Activated CD4-positive, alpha-beta memory T cell treated with anti-CD3 and anti-CD28 coated beads, Interleukin-2, amount 10 ng/mL, durations not matched to agents 7 days and 5 days (primary cell): ENCODE measurements around the gene FREM3. TPM values are rescaled to one million over a fixed set of nuclear protein-coding genes. Genes with fewer than 3 reads are reported as not detected.
A peak's percentile ranks its signal among the peaks of the same experiment; 100 is the strongest.

Source experiments
- CTCF ChIA-PET: fragments of 350-600 bp; sonication (Branson Sonifier 250); formaldehyde crosslinking; loops from one replicate; lab custom pipeline; 2021; ENCODE audit warnings: antibody characterized with exemption, inconsistent platforms; lab: Charles Lee
- POLR2A ChIA-PET: fragments of 350-600 bp; sonication (Branson Sonifier 250); formaldehyde crosslinking; loops from one replicate; lab custom pipeline; 2021; ENCODE audit warnings: antibody characterized with exemption; lab: Charles Lee
- DNase-seq: peaks from one replicate; pipeline ENCODE4 v3.0.0-alpha.2; 2020
- H3K27ac Mint-ChIP-seq: one replicate; pipeline ENCODE4 v1.8.0; 2021; ENCODE audit warnings: mild to moderate bottlenecking, mixed read lengths
- H3K27me3 Mint-ChIP-seq: one replicate; pipeline ENCODE4 v1.8.0; 2021; ENCODE audit warnings: mixed read lengths
- H3K36me3 Mint-ChIP-seq: one replicate; pipeline ENCODE4 v1.8.0; 2021; ENCODE audit warnings: low read depth, mixed read lengths
- H3K4me1 Mint-ChIP-seq: one replicate; pipeline ENCODE4 v1.8.0; 2021; ENCODE audit warnings: mixed read lengths
- H3K4me3 Mint-ChIP-seq: one replicate; pipeline ENCODE4 v1.8.0; 2021; ENCODE audit warnings: mild to moderate bottlenecking, mixed read lengths
- H3K9me3 Mint-ChIP-seq: one replicate; pipeline ENCODE4 v1.8.0; 2021; ENCODE audit warnings: mixed read lengths
- total RNA-seq, 2 experiments: library from RNA; stranded (reverse); gene quantifications; one replicate each; pipeline ENCODE4 v1.2.3, GENCODE V29; 2021

The FREM3 gene
- total RNA-seq, 2 experiments from 2014 or later: not detected

GRCh38 chr4:143643399-143643798 is 57.1 kb downstream of the FREM3 start:
- Mint-ChIP-seq H3K27ac (no peak overlapping the region), H3K9me3 (peaks cover 10% of the 10 kb centered on the region), H3K27me3 (no peaks in the 10 kb centered on the region), H3K4me3 (no peak overlapping the region), H3K36me3 (no peaks in the 10 kb centered on the region), H3K4me1 (no peaks in the 10 kb centered on the region)
- ChIA-PET CTCF (no interaction called here), POLR2A (no interaction called here)
- DNase-seq: no peak

- ChIA-PET CTCF (no interaction called here), POLR2A (no interaction called here)
- Mint-ChIP-seq H3K4me1 (no peaks in the 10 kb centered on the region), H3K9me3 (peaks cover 3% of the 10 kb centered on the region), H3K4me3 (no peak overlapping the region), H3K27me3 (no peaks in the 10 kb centered on the region), H3K27ac (no peak overlapping the region), H3K36me3 (no peaks in the 10 kb centered on the region)
- no peak for DNase-seq
Measured at GRCh38 chr4:143642611-143643010, 57.9 kb downstream of the FREM3 start.

GRCh38 chr4:143641361-143641760 is 59.1 kb downstream of the FREM3 start:
- DNase-seq: no peak
- no peak overlapping the region for H3K27ac Mint-ChIP-seq
- H3K4me1 Mint-ChIP-seq: no peaks in the 10 kb centered on the region
- ChIA-PET CTCF (no interaction called here), POLR2A (no interaction called here)
- H3K27me3 Mint-ChIP-seq: no peaks in the 10 kb centered on the region
- no peaks in the 10 kb centered on the region for H3K36me3 Mint-ChIP-seq
- no peaks in the 10 kb centered on the region for H3K9me3 Mint-ChIP-seq
- no peak overlapping the region for H3K4me3 Mint-ChIP-seq

- Mint-ChIP-seq H3K4me3 (no peak overlapping the region), H3K4me1 (no peaks in the 10 kb centered on the region), H3K27me3 (peaks cover 3% of the 10 kb centered on the region), H3K27ac (no peak overlapping the region), H3K9me3 (no peaks in the 10 kb centered on the region), H3K36me3 (no peaks in the 10 kb centered on the region)
- ChIA-PET POLR2A (no interaction called here), CTCF (no interaction called here)
- no peak for DNase-seq
Measured at GRCh38 chr4:143634763-143635162, 65.7 kb downstream of the FREM3 start.

- H3K4me3 Mint-ChIP-seq: no peak overlapping the region
- H3K36me3 Mint-ChIP-seq: no peaks in the 10 kb centered on the region
- H3K27me3 Mint-ChIP-seq: peaks cover 3% of the 10 kb centered on the region
- H3K9me3 Mint-ChIP-seq: no peaks in the 10 kb centered on the region
- POLR2A ChIA-PET: no interaction called here
- no peaks in the 10 kb centered on the region for H3K4me1 Mint-ChIP-seq
- no peak overlapping the region for H3K27ac Mint-ChIP-seq
- DNase-seq: no peak
- CTCF ChIA-PET: no interaction called here
Measured at GRCh38 chr4:143633833-143634232, 66.6 kb downstream of the FREM3 start.

GRCh38 chr4:143626134-143626911 is 74.2 kb downstream of the FREM3 start:
- ChIA-PET CTCF (no interaction called here), POLR2A (no interaction called here)
- no peak overlapping the region for H3K4me3 Mint-ChIP-seq
- no peaks in the 10 kb centered on the region for H3K36me3 Mint-ChIP-seq
- no peak overlapping the region for H3K27ac Mint-ChIP-seq
- no peaks in the 10 kb centered on the region for H3K4me1 Mint-ChIP-seq
- DNase-seq: no peak
- H3K27me3 Mint-ChIP-seq: peaks cover 3% of the 10 kb centered on the region
- no peaks in the 10 kb centered on the region for H3K9me3 Mint-ChIP-seq

- no peak for DNase-seq
- Mint-ChIP-seq H3K9me3 (no peaks in the 10 kb centered on the region), H3K27me3 (peaks cover 5% of the 10 kb centered on the region), H3K27ac (no peak overlapping the region), H3K36me3 (no peaks in the 10 kb centered on the region), H3K4me1 (no peaks in the 10 kb centered on the region), H3K4me3 (no peak overlapping the region)
- POLR2A ChIA-PET: no interaction called here
- CTCF ChIA-PET: no interaction called here
Measured at GRCh38 chr4:143625632-143626031, 74.8 kb downstream of the FREM3 start.

- Mint-ChIP-seq H3K36me3 (no peaks in the 10 kb centered on the region), H3K27me3 (peaks cover 14% of the 10 kb centered on the region), H3K9me3 (peaks cover 2% of the 10 kb centered on the region), H3K27ac (no peak overlapping the region), H3K4me3 (no peak overlapping the region), H3K4me1 (peaks cover 1% of the 10 kb centered on the region)
- DNase-seq: no peak
- CTCF ChIA-PET: no interaction called here
- POLR2A ChIA-PET: no interaction called here
Measured at GRCh38 chr4:143623896-143624295, 76.6 kb downstream of the FREM3 start.

GRCh38 chr4:143618811-143619210 is 81.7 kb downstream of the FREM3 start:
- H3K4me3 Mint-ChIP-seq: no peak overlapping the region
- H3K27me3 Mint-ChIP-seq: peaks cover 34% of the 10 kb centered on the region
- ChIA-PET POLR2A (no interaction called here), CTCF (no interaction called here)
- peaks cover 4% of the 10 kb centered on the region for H3K9me3 Mint-ChIP-seq
- no peaks in the 10 kb centered on the region for H3K36me3 Mint-ChIP-seq
- no peak overlapping the region for H3K27ac Mint-ChIP-seq
- H3K4me1 Mint-ChIP-seq: peaks cover 18% of the 10 kb centered on the region
- no peak for DNase-seq

- H3K4me1 Mint-ChIP-seq: peaks cover 18% of the 10 kb centered on the region
Measured at GRCh38 chr4:143617994-143618679, 82.3 kb downstream of the FREM3 start.

GRCh38 chr4:143616771-143617170 is 83.7 kb downstream of the FREM3 start:
- Mint-ChIP-seq H3K9me3 (peaks cover 4% of the 10 kb centered on the region), H3K27me3 (peaks cover 45% of the 10 kb centered on the region), H3K4me1 (peaks cover 18% of the 10 kb centered on the region), H3K4me3 (no peak overlapping the region), H3K27ac (no peak overlapping the region), H3K36me3 (no peaks in the 10 kb centered on the region)
- ChIA-PET POLR2A (no interaction called here), CTCF (no interaction called here)
- DNase-seq: peak; percentile 36

More at GRCh38 chr4:143617994-143618679, 82.3 kb downstream of the FREM3 start:
- peaks cover 4% of the 10 kb centered on the region for H3K9me3 Mint-ChIP-seq
- no peak for DNase-seq
- no peak overlapping the region for H3K4me3 Mint-ChIP-seq
- CTCF ChIA-PET: no interaction called here
- POLR2A ChIA-PET: no interaction called here
- H3K27me3 Mint-ChIP-seq: peaks cover 37% of the 10 kb centered on the region
- no peak overlapping the region for H3K27ac Mint-ChIP-seq
- H3K36me3 Mint-ChIP-seq: no peaks in the 10 kb centered on the region

- Mint-ChIP-seq H3K27me3 (peaks cover 18% of the 10 kb centered on the region), H3K4me3 (no peak overlapping the region), H3K27ac (no peak overlapping the region), H3K4me1 (no peaks in the 10 kb centered on the region), H3K36me3 (no peaks in the 10 kb centered on the region), H3K9me3 (no peaks in the 10 kb centered on the region)
- ChIA-PET CTCF (no interaction called here), POLR2A (no interaction called here)
- no peak for DNase-seq
Measured at GRCh38 chr4:143609492-143609891, 91.0 kb downstream of the FREM3 start.

GRCh38 chr4:143606480-143606879 is 94.0 kb downstream of the FREM3 start:
- Mint-ChIP-seq H3K9me3 (no peaks in the 10 kb centered on the region), H3K4me3 (no peak overlapping the region), H3K4me1 (no peaks in the 10 kb centered on the region), H3K27ac (no peak overlapping the region), H3K27me3 (peaks cover 4% of the 10 kb centered on the region), H3K36me3 (no peaks in the 10 kb centered on the region)
- ChIA-PET POLR2A (no interaction called here), CTCF (no interaction called here)
- no peak for DNase-seq

- CTCF ChIA-PET: no interaction called here
- H3K27ac Mint-ChIP-seq: no peak overlapping the region
- no peaks in the 10 kb centered on the region for H3K9me3 Mint-ChIP-seq
- no peaks in the 10 kb centered on the region for H3K4me1 Mint-ChIP-seq
- POLR2A ChIA-PET: no interaction called here
- H3K27me3 Mint-ChIP-seq: no peaks in the 10 kb centered on the region
- no peak for DNase-seq
- no peaks in the 10 kb centered on the region for H3K36me3 Mint-ChIP-seq
- H3K4me3 Mint-ChIP-seq: no peak overlapping the region
Measured at GRCh38 chr4:143599827-143600226, 100.6 kb downstream of the FREM3 start.
